ENCODE measurements around the gene UNC5C.
A peak's percentile ranks its signal among the peaks of the same experiment; 100 is the strongest.

The UNC5C gene

GRCh38 chr4:95386410-95386809, 162.4 kb downstream of the UNC5C start:
- DNase-seq = no peak

GRCh38 chr4:95381843-95382580, 166.8 kb downstream of the UNC5C start:
- no peak for DNase-seq

DNA sequence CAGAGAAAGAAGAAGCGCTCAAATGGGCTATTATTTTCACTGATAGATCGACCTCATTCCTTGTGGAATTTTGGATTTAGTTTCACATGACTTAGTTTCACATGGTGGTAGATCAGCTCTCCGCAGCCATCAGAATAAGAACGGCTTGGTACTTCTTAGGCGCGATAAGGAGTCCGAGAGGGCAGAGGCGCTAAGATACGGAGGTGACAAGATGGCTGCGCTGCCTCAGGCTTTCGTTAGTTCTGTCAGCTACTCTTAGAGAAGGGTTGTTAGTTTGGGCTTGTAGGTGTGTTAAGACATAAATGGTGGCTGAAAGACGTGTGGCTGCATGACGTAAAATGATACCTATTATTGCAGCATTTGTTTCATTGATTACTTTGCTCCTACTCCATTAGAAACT, 169.1 kb downstream of the UNC5C start:
- DNase-seq = no peak

DNA sequence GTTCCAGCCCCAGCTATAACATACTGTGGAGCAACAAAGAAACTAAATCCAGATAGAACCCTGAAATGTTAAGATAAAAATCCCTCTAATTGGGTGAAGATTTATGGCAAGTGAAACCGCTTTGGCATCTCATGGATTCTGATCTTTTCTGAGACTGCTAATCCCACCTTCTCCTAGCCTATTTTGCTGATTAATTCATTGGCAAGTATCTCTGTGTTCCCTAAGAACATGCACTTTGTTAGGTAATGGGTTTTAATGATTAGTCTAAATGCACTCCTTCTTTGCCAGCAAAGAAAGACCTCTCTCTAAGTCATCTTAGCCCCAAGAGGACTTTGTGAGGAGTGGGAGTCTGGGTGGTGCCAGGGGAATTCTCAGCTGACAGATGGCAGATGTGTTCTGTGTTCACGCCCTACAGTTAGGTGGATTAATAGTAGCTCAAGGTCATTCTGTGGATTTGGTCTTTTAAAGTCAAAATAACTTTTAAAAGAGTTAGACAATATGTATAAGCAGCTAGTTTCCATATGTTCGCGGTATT, 171.3 kb downstream of the UNC5C start:
- DNase-seq = no peak

GRCh38 chr4:95371476-95372224, 177.1 kb downstream of the UNC5C start:
- DNase-seq = no peak

- DNase-seq = no peak
Observed at GRCh38 chr4:95367824-95368223, 180.9 kb downstream of the UNC5C start.

GRCh38 chr4:95363966-95364365, 184.8 kb downstream of the UNC5C start:
- DNase-seq = no peak

DNA sequence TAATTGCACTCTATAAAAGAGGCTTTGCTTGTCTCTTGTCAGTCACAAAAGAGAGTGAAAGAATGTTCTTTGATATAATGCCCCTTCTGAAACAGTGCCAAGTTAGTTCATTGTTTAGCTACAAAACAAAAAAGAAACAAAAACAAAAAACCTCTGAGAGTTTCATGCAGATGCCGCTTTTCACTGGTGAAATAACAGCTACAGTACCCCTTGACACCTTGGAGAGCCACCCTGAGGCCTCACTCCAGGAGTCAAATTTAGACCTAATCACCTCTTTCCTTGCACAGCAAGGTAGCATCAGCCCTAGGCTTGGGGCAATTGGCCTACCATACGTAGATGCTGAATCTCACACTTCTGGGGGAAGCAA, 185.2 kb downstream of the UNC5C start:
- DNase-seq = no peak

- DNase-seq = peak; percentile 10
Observed at GRCh38 chr4:95362906-95363558, 185.7 kb downstream of the UNC5C start.

- DNase-seq = no peak
Observed at GRCh38 chr4:95362066-95362465, 186.7 kb downstream of the UNC5C start.

GRCh38 chr4:95361696-95361965, 187.1 kb downstream of the UNC5C start:
- no peak for DNase-seq

GRCh38 chr4:95360906-95361695, 187.7 kb downstream of the UNC5C start:
- DNase-seq = no peak

- no peak for DNase-seq
Observed at GRCh38 chr4:95360256-95360903, 188.4 kb downstream of the UNC5C start.

GRCh38 chr4:95358421-95358820, 190.4 kb downstream of the UNC5C start:
- no peak for DNase-seq

DNA sequence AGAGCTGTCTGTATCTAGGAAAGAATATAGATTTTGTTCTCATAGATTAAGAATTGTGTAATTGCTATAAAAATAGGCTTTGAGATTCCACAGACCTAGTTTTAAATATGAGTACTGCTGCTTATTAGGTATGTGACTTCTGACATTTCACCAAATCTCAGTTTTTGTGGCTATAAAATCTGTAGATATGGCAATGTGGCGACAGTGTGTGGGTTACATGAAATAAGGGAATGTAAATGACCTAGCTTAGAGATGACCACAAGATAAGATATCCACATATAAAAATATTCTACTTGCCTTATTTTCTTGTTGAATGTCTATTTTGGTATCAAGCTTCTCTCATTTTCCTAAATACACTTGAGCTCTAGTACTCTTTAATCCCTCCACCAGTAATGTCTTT, 193.8 kb downstream of the UNC5C start:
- no peak for DNase-seq

DNA sequence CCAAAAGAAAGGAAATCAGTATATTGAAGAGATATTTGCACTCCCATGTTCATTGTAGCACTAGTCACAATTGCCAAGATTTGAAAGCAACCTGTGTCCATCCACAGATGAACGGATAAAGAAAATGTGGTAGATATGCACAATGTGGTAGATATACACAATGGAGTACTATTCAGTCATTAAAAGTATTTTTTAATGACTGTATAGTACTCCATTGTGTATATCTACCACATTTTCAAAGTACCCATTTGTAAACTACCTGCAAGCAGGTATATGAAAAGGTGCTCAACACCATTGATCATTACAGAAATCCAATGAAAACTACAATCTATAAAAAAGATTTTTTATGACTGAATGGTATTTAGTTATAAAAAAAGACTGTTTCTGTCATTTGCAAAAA, 200.4 kb downstream of the UNC5C start:
- no peak for DNase-seq

DNA sequence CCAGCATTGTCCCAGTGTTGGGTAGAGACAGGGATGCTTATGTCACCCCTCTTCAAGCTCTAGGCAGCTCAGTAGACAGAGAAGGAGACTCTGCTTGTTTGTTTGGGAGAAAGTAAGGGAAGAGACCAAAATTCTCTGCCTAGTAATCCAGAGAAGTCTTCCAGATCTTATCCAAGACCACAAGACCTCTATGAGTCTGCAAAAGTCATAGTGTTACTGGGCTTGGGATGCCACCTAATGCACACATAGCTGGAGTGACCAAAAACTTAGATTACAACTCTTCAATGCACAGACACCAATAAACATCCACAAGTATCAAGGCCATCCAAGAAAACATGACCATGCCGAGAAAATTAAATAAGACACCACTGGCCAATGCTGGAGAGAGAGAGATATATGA, 205.5 kb downstream of the UNC5C start:
- DNase-seq = no peak

DNA sequence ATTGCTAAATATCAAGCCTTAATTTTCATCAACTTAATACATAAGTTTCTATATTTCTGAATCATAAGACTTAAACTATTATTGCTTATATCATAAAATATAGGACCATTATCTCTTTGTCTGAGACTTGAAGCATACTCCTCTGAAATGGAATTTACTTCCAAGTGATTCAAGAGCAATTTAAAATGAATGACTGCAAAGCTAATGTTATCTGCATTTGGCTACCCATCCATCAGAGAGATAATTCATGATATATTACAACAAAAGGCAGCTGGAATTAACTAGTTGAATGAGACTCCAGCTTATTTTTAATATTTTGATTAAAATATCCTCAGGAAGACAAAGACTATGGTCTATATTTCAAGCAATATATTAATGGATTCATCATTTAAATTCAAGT, 208.6 kb downstream of the UNC5C start:
- DNase-seq = no peak

DNA sequence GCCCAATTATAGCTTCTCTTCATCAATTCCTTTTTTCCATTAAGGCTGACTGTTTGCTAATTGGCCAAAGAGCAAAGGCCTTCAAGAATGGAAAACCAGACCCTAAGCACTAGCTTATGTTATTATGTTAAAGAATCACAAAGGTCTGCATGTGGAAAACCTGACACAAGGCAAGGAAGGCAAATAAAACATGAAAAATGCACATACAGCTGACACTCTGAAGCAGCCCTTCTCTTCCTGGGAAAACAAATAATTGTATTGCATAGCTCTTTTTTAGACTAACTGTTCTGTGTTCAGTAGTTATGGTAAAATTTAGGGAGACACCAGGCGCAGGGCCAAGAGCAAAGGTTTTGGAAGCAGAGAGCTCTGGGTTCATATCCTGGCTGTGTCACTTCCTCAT, 223.1 kb downstream of the UNC5C start:
- no peak for DNase-seq

GRCh38 chr4:95319169-95319568, 229.6 kb downstream of the UNC5C start:
- DNase-seq = no peak

DNA sequence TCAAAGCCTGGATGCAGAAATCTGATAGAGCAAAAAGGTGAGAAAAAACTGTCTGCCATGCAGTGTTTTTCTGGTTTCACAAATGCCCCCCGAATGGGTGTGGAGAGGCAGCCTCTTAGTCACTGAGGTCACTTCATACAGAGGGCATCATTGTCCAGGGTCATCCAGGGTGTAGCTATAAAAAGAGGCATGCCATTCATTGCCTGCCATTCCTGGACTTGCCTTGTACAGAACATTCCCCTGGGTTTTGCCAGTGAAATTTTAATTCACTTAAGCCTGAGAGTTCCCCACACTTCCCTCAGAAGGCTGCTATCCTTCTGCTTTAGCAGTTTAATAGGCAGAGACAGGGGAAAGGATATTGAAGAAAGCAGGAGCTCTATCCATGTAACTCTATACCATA, 230.3 kb downstream of the UNC5C start:
- DNase-seq = no peak

DNA sequence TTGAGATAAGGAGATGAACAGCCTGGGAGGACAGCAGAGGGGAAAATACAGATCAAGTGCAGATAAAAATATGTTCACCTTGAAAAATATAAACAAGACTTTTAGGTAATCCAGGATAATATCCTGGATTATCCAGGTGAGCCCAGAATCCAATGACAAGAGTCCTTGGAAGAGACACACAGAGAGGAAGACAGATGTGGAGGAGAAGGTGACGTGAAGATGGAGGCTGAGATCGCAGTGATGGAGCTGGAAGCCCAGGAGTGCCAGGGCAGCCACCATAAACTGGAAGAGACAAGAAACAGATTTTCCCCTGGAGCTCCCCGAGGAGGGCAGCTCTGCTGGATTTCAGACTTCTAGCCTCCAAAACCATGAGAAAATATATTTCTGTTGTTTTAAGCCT, 230.7 kb downstream of the UNC5C start:
- DNase-seq = no peak
